WTC11 (cell line): ENCODE measurements around the gene VIPAS39. TPM values are rescaled to one million over a fixed set of nuclear protein-coding genes. Genes with fewer than 3 reads are reported as not detected.

Experiments used
- ARID4B ChIP-seq: sonication (generic); formaldehyde crosslinking; IDR thresholded peaks from 2 replicates; pipeline ENCODE4 v1.8.0; 2023; ENCODE audit warnings: missing genetic modification reagents, mild to moderate bottlenecking, borderline replicate concordance
- ATF3 ChIP-seq: sonication (generic); formaldehyde crosslinking; conservative IDR thresholded peaks from 2 replicates; pipeline ENCODE4 v1.8.1; 2022; ENCODE audit warnings: mild to moderate bottlenecking, missing genetic modification reagents
- CBFB ChIP-seq: sonication (generic); formaldehyde crosslinking; IDR thresholded peaks from 2 replicates; pipeline ENCODE4 v1.8.1; 2022; ENCODE audit warnings: mild to moderate bottlenecking, low read depth, missing genetic modification reagents
- CREM ChIP-seq: sonication (generic); formaldehyde crosslinking; IDR thresholded peaks from 2 replicates; pipeline ENCODE4 v1.8.1; 2022; ENCODE audit warnings: mild to moderate bottlenecking, missing genetic modification reagents, moderate library complexity
- EMX1 ChIP-seq: fragments of 250-450 bp; sonication (Bioruptor Pico); IDR thresholded peaks from 2 replicates; pipeline ENCODE4 v1.8.0; 2021; ENCODE audit warnings: mild to moderate bottlenecking
- ESRRA ChIP-seq: sonication (generic); formaldehyde crosslinking; IDR thresholded peaks from 2 replicates; pipeline ENCODE4 v1.8.1; 2022; ENCODE audit warnings: mild to moderate bottlenecking, missing genetic modification reagents, borderline replicate concordance
- FOXP4 ChIP-seq: sonication (generic); formaldehyde crosslinking; IDR thresholded peaks from 2 replicates; pipeline ENCODE4 v1.8.0; 2022; ENCODE audit warnings: mild to moderate bottlenecking, missing genetic modification reagents
- GRHL2 ChIP-seq: fragments of 250-450 bp; sonication (Bioruptor Pico); IDR thresholded peaks from 2 replicates; pipeline ENCODE4 v1.8.0; 2022; ENCODE audit warnings: mild to moderate bottlenecking, moderate library complexity; ENCODE audit not compliant: insufficient replicate concordance, severe bottlenecking
- HMGXB4 ChIP-seq: sonication (generic); formaldehyde crosslinking; IDR thresholded peaks from 2 replicates; pipeline ENCODE4 v1.8.1; 2023; ENCODE audit warnings: mild to moderate bottlenecking, moderate library complexity, missing genetic modification reagents
- MAX ChIP-seq: sonication (generic); formaldehyde crosslinking; IDR thresholded peaks from 2 replicates; pipeline ENCODE4 v1.8.0; 2022; ENCODE audit warnings: mild to moderate bottlenecking, missing genetic modification reagents
- MXD4 ChIP-seq: fragments of 250-450 bp; sonication (Bioruptor Pico); IDR thresholded peaks from 2 replicates; pipeline ENCODE4 v1.8.0; 2021; ENCODE audit warnings: mild to moderate bottlenecking, moderate library complexity, borderline replicate concordance
- MYBL2 ChIP-seq: sonication (generic); formaldehyde crosslinking; IDR thresholded peaks from 2 replicates; pipeline ENCODE4 v1.8.1; 2023; ENCODE audit warnings: mild to moderate bottlenecking, moderate library complexity, missing genetic modification reagents
- NR2C2 ChIP-seq: sonication (generic); formaldehyde crosslinking; IDR thresholded peaks from 2 replicates; pipeline ENCODE4 v1.8.0; 2022; ENCODE audit warnings: mild to moderate bottlenecking, missing genetic modification reagents
- SOX15 ChIP-seq: fragments of 250-450 bp; sonication (Bioruptor Pico); IDR thresholded peaks from 2 replicates; pipeline ENCODE4 v1.9.0; 2021; ENCODE audit warnings: mild to moderate bottlenecking
- SP1 ChIP-seq: sonication (generic); formaldehyde crosslinking; conservative IDR thresholded peaks from 2 replicates; pipeline ENCODE4 v1.8.1; 2022; ENCODE audit warnings: missing genetic modification reagents
- ZBTB21 ChIP-seq: sonication (generic); formaldehyde crosslinking; IDR thresholded peaks from 2 replicates; pipeline ENCODE4 v1.8.1; 2023; ENCODE audit warnings: mild to moderate bottlenecking, missing genetic modification reagents, borderline replicate concordance
- ZNF121 ChIP-seq: sonication (generic); formaldehyde crosslinking; IDR thresholded peaks from 2 replicates; pipeline ENCODE4 v1.8.0; 2023; ENCODE audit warnings: missing genetic modification reagents
- ZNF219 ChIP-seq: sonication (generic); formaldehyde crosslinking; IDR thresholded peaks from 2 replicates; pipeline ENCODE4 v1.8.0; 2023; ENCODE audit warnings: missing genetic modification reagents, mild to moderate bottlenecking, borderline replicate concordance
- ZNF423 ChIP-seq: fragments of 250-450 bp; sonication (Bioruptor Pico); IDR thresholded peaks from 2 replicates; pipeline ENCODE4 v2.1.2; 2022; ENCODE audit warnings: mild to moderate bottlenecking, moderate library complexity
- ZNF425 ChIP-seq: fragments of 250-450 bp; sonication (Bioruptor Pico); conservative IDR thresholded peaks from 2 replicates; pipeline ENCODE4 v1.9.0; 2021; ENCODE audit warnings: mild to moderate bottlenecking
- ZSCAN18 ChIP-seq: fragments of 250-450 bp; sonication (Bioruptor Pico); IDR thresholded peaks from 2 replicates; pipeline ENCODE4 v2.1.2; 2022; ENCODE audit warnings: mild to moderate bottlenecking, moderate library complexity
- total RNA-seq: library from RNA; stranded (reverse); gene quantifications from 3 replicates; pipeline ENCODE4 v1.2.3, GENCODE V29; 2021

The VIPAS39 gene
- total RNA-seq, 1 experiment from 2014 or later = 17.0 TPM

- no peak for TF ChIP-seq SOX15 (CRISPR knock-in tag)
- no peak for TF ChIP-seq ESRRA (CRISPR knock-in tag)
- peak; percentile 78; the same call in 1 of the 2 replicates for TF ChIP-seq CBFB
- peak; percentile 51; the same call in 1 of the 2 replicates for TF ChIP-seq MAX (CRISPR knock-in tag)
- TF ChIP-seq NR2C2 (CRISPR knock-in tag) = no peak
- TF ChIP-seq MYBL2 (CRISPR knock-in tag) = no peak
- TF ChIP-seq ZBTB21 = no peak
- no peak for TF ChIP-seq ATF3 (CRISPR knock-in tag)
- no peak for TF ChIP-seq ZNF219 (CRISPR knock-in tag)
- no peak for TF ChIP-seq HMGXB4 (CRISPR knock-in tag)
- no peak for TF ChIP-seq ZNF121 (CRISPR knock-in tag)
- no peak for TF ChIP-seq ZNF425 (CRISPR knock-in tag)
- no peak for TF ChIP-seq EMX1 (CRISPR knock-in tag)
- TF ChIP-seq FOXP4 (CRISPR knock-in tag) = peak; percentile 72; the same call in 1 of the 2 replicates
- TF ChIP-seq ZNF423 (CRISPR knock-in tag) = no peak
- TF ChIP-seq CREM (CRISPR knock-in tag) = peak; percentile 71
- no peak for TF ChIP-seq MXD4 (CRISPR knock-in tag)
- TF ChIP-seq ARID4B (CRISPR knock-in tag) = 0 out of 2 replicates have a peak, but pooled peaks have one; percentile 75
- peak; percentile 77; the same call in 1 of the 2 replicates for TF ChIP-seq SP1 (CRISPR knock-in tag)
- no peak for TF ChIP-seq GRHL2 (CRISPR knock-in tag)
- no peak for TF ChIP-seq ZSCAN18 (CRISPR knock-in tag)
Measured at GRCh38 chr14:77457522-77458248, at the start of gene VIPAS39, which contains the start of gene AHSA1 (continued).
